TTC549 (cell line): Measurements from ENCODE around the gene ACAT2.
"Not testable (repeated sequence)": the region's sequence is repeated elsewhere in the genome, so short reads cannot be mapped to it uniquely, and the experiment has no call there.

Source experiments
- FAIRE-seq: peaks from 2 replicates; lab custom pipeline; 2012; peaks lifted over from hg19 to GRCh38; lab: Jason Lieb, UNC

The ACAT2 gene

GRCh38 chr6:159777240-159777904 is 15.5 kb downstream of the ACAT2 start:
- FAIRE-seq: no peak

- no peak for FAIRE-seq
Measured at GRCh38 chr6:159778131-159778530, 16.3 kb downstream of the ACAT2 start.

- no peak for FAIRE-seq
Measured at GRCh38 chr6:159778542-159779103, 16.8 kb downstream of the ACAT2 start.

GRCh38 chr6:159788276-159788675 is 26.4 kb downstream of the ACAT2 start:
- no peak for FAIRE-seq

- no peak for FAIRE-seq
Measured at GRCh38 chr6:159788753-159789376, 27.0 kb downstream of the ACAT2 start.

- peak; percentile 93 for FAIRE-seq
Measured at GRCh38 chr6:159789377-159790148, 27.7 kb downstream of the ACAT2 start, which contains the start of gene TCP1. TSS of gene TCP1 (minus strand) at chr6:159789602. CDS start at chr6:159789468, 134 bp downstream.

GRCh38 chr6:159790149-159790955 is 28.5 kb downstream of the ACAT2 start, which contains the start of gene MRPL18:
TSS of gene MRPL18 (plus strand) at chr6:159790467. CDS start at chr6:159790588, 121 bp downstream.
- peak; percentile 28 for FAIRE-seq

- FAIRE-seq: no peak
Measured at GRCh38 chr6:159790956-159791598, 29.2 kb downstream of the ACAT2 start.

GRCh38 chr6:159794976-159795375 is 33.1 kb downstream of the ACAT2 start:
- not testable (repeated sequence) for FAIRE-seq

- FAIRE-seq: no peak
Measured at GRCh38 chr6:159797554-159797953, 35.7 kb downstream of the ACAT2 start.

GRCh38 chr6:159800141-159800865 is 38.5 kb downstream of the ACAT2 start, which contains the start of gene PNLDC1:
TSS of gene PNLDC1 (plus strand) at chr6:159800276. CDS start at chr6:159800308, 32 bp downstream.
- FAIRE-seq: no peak

- no peak for FAIRE-seq
Measured at GRCh38 chr6:159801935-159802334, 40.1 kb downstream of the ACAT2 start.

- FAIRE-seq: no peak
Measured at GRCh38 chr6:159804504-159804903, 42.7 kb downstream of the ACAT2 start.

- no peak for FAIRE-seq
Measured at GRCh38 chr6:159805440-159806020, 43.7 kb downstream of the ACAT2 start.

GRCh38 chr6:159806021-159806458 is 44.2 kb downstream of the ACAT2 start:
- FAIRE-seq: no peak

GRCh38 chr6:159807150-159807858 is 45.5 kb downstream of the ACAT2 start:
- FAIRE-seq: no peak

- no peak for FAIRE-seq
Measured at GRCh38 chr6:159808647-159809046, 46.8 kb downstream of the ACAT2 start.

- no peak for FAIRE-seq
Measured at GRCh38 chr6:159809149-159809548, 47.3 kb downstream of the ACAT2 start.

GRCh38 chr6:159813781-159814180 is 51.9 kb downstream of the ACAT2 start:
- no peak for FAIRE-seq
